Measurements from ENCODE around the gene GRK1.

DNA sequence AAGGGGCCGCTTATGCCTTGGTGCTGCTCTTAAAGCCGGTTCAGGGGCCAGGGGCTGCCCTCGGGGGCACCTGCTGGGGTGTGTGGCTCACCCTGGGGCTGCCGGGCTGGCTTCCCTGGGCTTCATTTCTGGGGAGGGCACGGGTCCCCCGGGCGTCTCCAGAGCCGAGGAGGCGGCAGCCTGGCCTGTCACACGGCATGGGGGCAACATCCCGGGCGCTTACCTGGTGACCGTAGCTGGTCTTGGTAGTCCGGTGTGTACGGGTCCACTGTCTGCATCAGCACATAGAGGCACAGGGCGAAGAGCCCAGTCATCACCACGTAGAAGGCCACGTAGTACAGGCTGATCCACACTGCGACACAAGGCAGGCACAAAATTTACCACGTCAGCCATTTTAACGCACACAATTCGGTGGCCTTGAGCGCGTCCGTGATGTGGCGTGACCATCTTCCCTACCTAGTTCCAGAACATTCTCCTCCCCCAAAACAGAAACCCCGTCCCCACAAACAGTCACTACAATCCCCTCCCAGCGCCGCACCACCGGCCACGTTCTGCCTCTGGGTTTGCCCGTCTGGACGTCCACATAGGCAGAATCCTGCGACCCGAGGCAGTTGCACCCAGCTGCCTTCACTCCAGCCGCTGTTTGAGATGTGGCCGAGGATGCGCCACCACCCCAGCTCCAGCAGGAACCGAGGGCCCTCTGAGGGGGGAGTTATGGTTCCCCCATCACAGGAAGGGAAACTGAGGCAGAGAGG is 12.3 kb upstream of the GRK1 start:
- TF ChIP-seq, protein P1, sequence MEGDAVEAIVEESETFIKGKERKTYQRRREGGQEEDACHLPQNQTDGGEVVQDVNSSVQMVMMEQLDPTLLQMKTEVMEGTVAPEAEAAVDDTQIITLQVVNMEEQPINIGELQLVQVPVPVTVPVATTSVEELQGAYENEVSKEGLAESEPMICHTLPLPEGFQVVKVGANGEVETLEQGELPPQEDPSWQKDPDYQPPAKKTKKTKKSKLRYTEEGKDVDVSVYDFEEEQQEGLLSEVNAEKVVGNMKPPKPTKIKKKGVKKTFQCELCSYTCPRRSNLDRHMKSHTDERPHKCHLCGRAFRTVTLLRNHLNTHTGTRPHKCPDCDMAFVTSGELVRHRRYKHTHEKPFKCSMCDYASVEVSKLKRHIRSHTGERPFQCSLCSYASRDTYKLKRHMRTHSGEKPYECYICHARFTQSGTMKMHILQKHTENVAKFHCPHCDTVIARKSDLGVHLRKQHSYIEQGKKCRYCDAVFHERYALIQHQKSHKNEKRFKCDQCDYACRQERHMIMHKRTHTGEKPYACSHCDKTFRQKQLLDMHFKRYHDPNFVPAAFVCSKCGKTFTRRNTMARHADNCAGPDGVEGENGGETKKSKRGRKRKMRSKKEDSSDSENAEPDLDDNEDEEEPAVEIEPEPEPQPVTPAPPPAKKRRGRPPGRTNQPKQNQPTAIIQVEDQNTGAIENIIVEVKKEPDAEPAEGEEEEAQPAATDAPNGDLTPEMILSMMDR (IDR thresholded peaks at IDR 0.05; ENCODE audit: insufficient read depth, low read length, poor library complexity, severe bottlenecking) = no peak
- TF ChIP-seq EZH2phosphoT487 (conservative IDR thresholded peaks at IDR 0.05; ENCODE audit: low read length) = no peak

All from SU-DHL-6 (cell line).